ENCODE data around the gene SCUBE1.

DNA sequence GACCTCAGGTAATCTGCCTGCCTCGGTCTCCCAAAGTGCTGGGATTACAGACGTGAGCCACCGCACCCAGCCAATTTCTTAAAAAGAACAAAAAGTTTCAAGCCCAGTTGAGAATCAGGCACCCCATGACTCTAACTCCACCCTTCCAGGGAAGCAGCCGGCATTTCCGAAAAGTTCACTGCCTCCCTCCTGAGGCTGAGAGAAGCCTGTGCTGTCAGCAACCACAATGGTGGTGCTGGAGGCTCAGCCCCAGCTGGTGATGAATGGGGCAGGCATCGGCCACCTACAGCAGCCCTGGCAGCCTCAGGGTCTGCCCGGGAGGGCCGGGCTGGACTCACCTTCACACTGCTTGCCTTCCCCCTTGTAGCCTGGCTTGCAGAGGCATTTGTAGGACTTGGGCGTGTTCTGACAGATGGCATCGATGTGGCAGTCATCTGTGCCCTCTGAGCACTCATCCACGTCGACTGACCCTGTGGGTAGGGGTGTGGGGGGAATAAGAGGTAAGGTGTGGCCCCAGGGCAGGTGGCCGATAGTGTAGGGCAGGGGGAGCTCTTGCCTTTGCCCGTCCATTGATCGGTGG, 4.3 kb downstream of the SCUBE1 start:
- TF ChIP-seq CTCF (conservative IDR thresholded peaks at IDR 0.05) (no peak), EZH2 (IDR thresholded peaks at IDR 0.05; ENCODE audit: low read depth) (no peak)

Data from PC-9 (cell line).